ENCODE data around the gene CAMK2N1.

Gene CAMK2N1

GRCh38 chr1:20480951-20481617 lies 4.9 kb downstream of the CAMK2N1 start:
- ATAC-seq (replicated peaks; ENCODE audit: extremely low read depth, poor library complexity, severe bottlenecking) (peak; percentile 19), DNase-seq (ENCODE audit: low spot score in 2 of 2) (no peak)
- H3K4me1 Mint-ChIP-seq, result peaks cover 18% of the 10 kb centered on the region
- H3K36me3 Mint-ChIP-seq (ENCODE audit: insufficient read depth), result peaks cover 10% of the 10 kb centered on the region
- H3K4me3 Mint-ChIP-seq, result no peak overlapping the region
- no peak overlapping the region for H3K27ac Mint-ChIP-seq (ENCODE audit: low read depth)
- no peaks in the 10 kb centered on the region for H3K9me3 Mint-ChIP-seq
- H3K27me3 Mint-ChIP-seq, result peaks cover 84% of the 10 kb centered on the region

GRCh38 chr1:20480243-20480944 lies 5.6 kb downstream of the CAMK2N1 start:
- Mint-ChIP-seq H3K4me3 (no peak overlapping the region), H3K36me3 (ENCODE audit: insufficient read depth) (peaks cover 7% of the 10 kb centered on the region), H3K27me3 (peaks cover 91% of the 10 kb centered on the region), H3K4me1 (peaks cover 18% of the 10 kb centered on the region), H3K9me3 (no peaks in the 10 kb centered on the region), H3K27ac (ENCODE audit: low read depth) (no peak overlapping the region)
- ATAC-seq (replicated peaks; ENCODE audit: extremely low read depth, poor library complexity, severe bottlenecking) (no peak), DNase-seq (ENCODE audit: low spot score in 2 of 2) (no peak)

GRCh38 chr1:20479840-20480239 lies 6.2 kb downstream of the CAMK2N1 start:
- no peaks in the 10 kb centered on the region for H3K9me3 Mint-ChIP-seq

GRCh38 chr1:20478057-20478635 lies 7.9 kb downstream of the CAMK2N1 start:
- no peak for ATAC-seq (replicated peaks; ENCODE audit: extremely low read depth, poor library complexity, severe bottlenecking)
- DNase-seq (ENCODE audit: low spot score in 2 of 2), result no peak
- no peak overlapping the region for H3K4me3 Mint-ChIP-seq
- H3K9me3 Mint-ChIP-seq, result no peaks in the 10 kb centered on the region
- H3K36me3 Mint-ChIP-seq (ENCODE audit: insufficient read depth), result peaks cover under 1% of the 10 kb centered on the region
- no peaks in the 10 kb centered on the region for H3K4me1 Mint-ChIP-seq
- H3K27me3 Mint-ChIP-seq, result peaks cover 95% of the 10 kb centered on the region
- H3K27ac Mint-ChIP-seq (ENCODE audit: low read depth), result no peak overlapping the region

More at GRCh38 chr1:20479840-20480239, 6.2 kb downstream of the CAMK2N1 start:
- Mint-ChIP-seq H3K27ac (ENCODE audit: low read depth) (no peak overlapping the region), H3K4me1 (peaks cover 17% of the 10 kb centered on the region), H3K4me3 (no peak overlapping the region), H3K27me3 (peaks cover 95% of the 10 kb centered on the region), H3K36me3 (ENCODE audit: insufficient read depth) (peaks cover 7% of the 10 kb centered on the region)
- DNase-seq (ENCODE audit: low spot score in 2 of 2), result no peak
- ATAC-seq (replicated peaks; ENCODE audit: extremely low read depth, poor library complexity, severe bottlenecking), result no peak

GRCh38 chr1:20477348-20478056 lies 8.5 kb downstream of the CAMK2N1 start:
- H3K4me3 Mint-ChIP-seq, result no peak overlapping the region
- H3K4me1 Mint-ChIP-seq, result no peaks in the 10 kb centered on the region
- DNase-seq (ENCODE audit: low spot score in 2 of 2) (no peak), ATAC-seq (replicated peaks; ENCODE audit: extremely low read depth, poor library complexity, severe bottlenecking) (no peak)
- H3K9me3 Mint-ChIP-seq, result no peaks in the 10 kb centered on the region
- peaks cover 94% of the 10 kb centered on the region for H3K27me3 Mint-ChIP-seq
- H3K36me3 Mint-ChIP-seq (ENCODE audit: insufficient read depth), result peaks cover 2% of the 10 kb centered on the region
- H3K27ac Mint-ChIP-seq (ENCODE audit: low read depth), result no peak overlapping the region

GRCh38 chr1:20476265-20477038 lies 9.6 kb downstream of the CAMK2N1 start:
- H3K27ac Mint-ChIP-seq (ENCODE audit: low read depth), result no peak overlapping the region
- DNase-seq (ENCODE audit: low spot score in 2 of 2) (no peak), ATAC-seq (replicated peaks; ENCODE audit: extremely low read depth, poor library complexity, severe bottlenecking) (no peak)
- no peaks in the 10 kb centered on the region for H3K4me1 Mint-ChIP-seq
- no peaks in the 10 kb centered on the region for H3K9me3 Mint-ChIP-seq
- H3K27me3 Mint-ChIP-seq, result peaks cover 94% of the 10 kb centered on the region
- H3K4me3 Mint-ChIP-seq, result no peak overlapping the region
- peaks cover 2% of the 10 kb centered on the region for H3K36me3 Mint-ChIP-seq (ENCODE audit: insufficient read depth)

GRCh38 chr1:20474996-20475395 lies 11.0 kb downstream of the CAMK2N1 start:
- Mint-ChIP-seq H3K4me3 (no peak overlapping the region), H3K9me3 (no peaks in the 10 kb centered on the region), H3K36me3 (ENCODE audit: insufficient read depth) (peaks cover 2% of the 10 kb centered on the region), H3K27ac (ENCODE audit: low read depth) (no peak overlapping the region), H3K27me3 (peaks cover 89% of the 10 kb centered on the region), H3K4me1 (no peaks in the 10 kb centered on the region)
- no peak for DNase-seq (ENCODE audit: low spot score in 2 of 2)
- ATAC-seq (replicated peaks; ENCODE audit: extremely low read depth, poor library complexity, severe bottlenecking), result no peak

GRCh38 chr1:20474333-20474975 lies 11.6 kb downstream of the CAMK2N1 start:
- Mint-ChIP-seq H3K27me3 (peaks cover 85% of the 10 kb centered on the region), H3K4me1 (no peaks in the 10 kb centered on the region), H3K27ac (ENCODE audit: low read depth) (no peak overlapping the region), H3K4me3 (no peak overlapping the region), H3K9me3 (no peaks in the 10 kb centered on the region), H3K36me3 (ENCODE audit: insufficient read depth) (peaks cover 2% of the 10 kb centered on the region)
- no peak for ATAC-seq (replicated peaks; ENCODE audit: extremely low read depth, poor library complexity, severe bottlenecking)
- no peak for DNase-seq (ENCODE audit: low spot score in 2 of 2)

- no peak overlapping the region for H3K27ac Mint-ChIP-seq (ENCODE audit: low read depth)
- DNase-seq (ENCODE audit: low spot score in 2 of 2) (no peak), ATAC-seq (replicated peaks; ENCODE audit: extremely low read depth, poor library complexity, severe bottlenecking) (no peak)
- H3K4me3 Mint-ChIP-seq, result no peak overlapping the region
- peaks cover 84% of the 10 kb centered on the region for H3K27me3 Mint-ChIP-seq
- no peaks in the 10 kb centered on the region for H3K4me1 Mint-ChIP-seq
- H3K36me3 Mint-ChIP-seq (ENCODE audit: insufficient read depth), result peaks cover 2% of the 10 kb centered on the region
- H3K9me3 Mint-ChIP-seq, result no peaks in the 10 kb centered on the region
These were observed 12.1 kb downstream of the CAMK2N1 start for GRCh38 chr1:20473894-20474293.

- Mint-ChIP-seq H3K36me3 (ENCODE audit: insufficient read depth) (peaks cover 2% of the 10 kb centered on the region), H3K9me3 (no peaks in the 10 kb centered on the region), H3K27ac (ENCODE audit: low read depth) (no peak overlapping the region), H3K4me1 (no peaks in the 10 kb centered on the region), H3K4me3 (no peak overlapping the region), H3K27me3 (peaks cover 82% of the 10 kb centered on the region)
- DNase-seq (ENCODE audit: low spot score in 2 of 2) (no peak), ATAC-seq (replicated peaks; ENCODE audit: extremely low read depth, poor library complexity, severe bottlenecking) (no peak)
These were observed 12.9 kb downstream of the CAMK2N1 start for GRCh38 chr1:20472860-20473711.

- DNase-seq (ENCODE audit: low spot score in 2 of 2), result no peak
- H3K36me3 Mint-ChIP-seq (ENCODE audit: insufficient read depth), result peaks cover 2% of the 10 kb centered on the region
- H3K27ac Mint-ChIP-seq (ENCODE audit: low read depth), result no peak overlapping the region
- H3K9me3 Mint-ChIP-seq, result no peaks in the 10 kb centered on the region
- no peak for ATAC-seq (replicated peaks; ENCODE audit: extremely low read depth, poor library complexity, severe bottlenecking)
- H3K4me3 Mint-ChIP-seq, result no peak overlapping the region
- no peaks in the 10 kb centered on the region for H3K4me1 Mint-ChIP-seq
- H3K27me3 Mint-ChIP-seq, result peaks cover 82% of the 10 kb centered on the region
These were observed 13.9 kb downstream of the CAMK2N1 start for GRCh38 chr1:20472121-20472520.
